ENCODE data around the gene CACNA1I.

GRCh38 chr22:39563571-39564428, 6.8 kb upstream of the CACNA1I start:
- no peak for TF ChIP-seq POLR2A (IDR thresholded peaks at IDR 0.05)
- TF ChIP-seq, protein P1, sequence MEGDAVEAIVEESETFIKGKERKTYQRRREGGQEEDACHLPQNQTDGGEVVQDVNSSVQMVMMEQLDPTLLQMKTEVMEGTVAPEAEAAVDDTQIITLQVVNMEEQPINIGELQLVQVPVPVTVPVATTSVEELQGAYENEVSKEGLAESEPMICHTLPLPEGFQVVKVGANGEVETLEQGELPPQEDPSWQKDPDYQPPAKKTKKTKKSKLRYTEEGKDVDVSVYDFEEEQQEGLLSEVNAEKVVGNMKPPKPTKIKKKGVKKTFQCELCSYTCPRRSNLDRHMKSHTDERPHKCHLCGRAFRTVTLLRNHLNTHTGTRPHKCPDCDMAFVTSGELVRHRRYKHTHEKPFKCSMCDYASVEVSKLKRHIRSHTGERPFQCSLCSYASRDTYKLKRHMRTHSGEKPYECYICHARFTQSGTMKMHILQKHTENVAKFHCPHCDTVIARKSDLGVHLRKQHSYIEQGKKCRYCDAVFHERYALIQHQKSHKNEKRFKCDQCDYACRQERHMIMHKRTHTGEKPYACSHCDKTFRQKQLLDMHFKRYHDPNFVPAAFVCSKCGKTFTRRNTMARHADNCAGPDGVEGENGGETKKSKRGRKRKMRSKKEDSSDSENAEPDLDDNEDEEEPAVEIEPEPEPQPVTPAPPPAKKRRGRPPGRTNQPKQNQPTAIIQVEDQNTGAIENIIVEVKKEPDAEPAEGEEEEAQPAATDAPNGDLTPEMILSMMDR (IDR thresholded peaks at IDR 0.05): no peak
